GM19193 (cell line): ENCODE measurements around the gene SLC47A1.

Source experiments
- POLR2A ChIP-seq: IDR thresholded peaks from 4 replicates; pipeline ENCODE4 v1.6.1; 2011; ENCODE audit not compliant: insufficient read depth, insufficient read length; ENCODE audit errors: extremely low read depth

Gene SLC47A1

GRCh38 chr17:19621697-19622096 lies 88.0 kb downstream of the SLC47A1 start:
- no peak for TF ChIP-seq POLR2A

- no peak for TF ChIP-seq POLR2A
Observed at GRCh38 chr17:19626079-19626478, 92.4 kb downstream of the SLC47A1 start.
